Thymus (tissue), 14 donors: ENCODE measurements around the gene TSKS. TPM values are rescaled to one million over a fixed set of nuclear protein-coding genes. Genes with fewer than 3 reads are reported as not detected.

Experiments
- DNase-seq, 9 donors: peaks; one replicate each; pipeline ENCODE4 v3.0.0-alpha.2; 2013; ENCODE audit warnings: low spot score in 9 of 9, low read depth in 6 of 9, missing footprints in 1 of 9
- H3K27ac ChIP-seq, 2 donors: one replicate each; pipeline ENCODE4 v1.5.1; 2013; ENCODE audit warnings: control low read depth in 1 of 2, low read depth in 1 of 2, low read length in 1 of 2, mild to moderate bottlenecking in 1 of 2, moderate library complexity in 1 of 2
- H3K27me3 ChIP-seq, 2 donors: one replicate each; pipeline ENCODE4 v1.5.1; 2013; ENCODE audit warnings: low read length in 1 of 2; ENCODE audit not compliant: control insufficient read depth in 2 of 2, insufficient read depth in 1 of 2
- H3K36me3 ChIP-seq, 2 donors: one replicate each; pipeline ENCODE4 v1.5.1; 2013; ENCODE audit warnings: low read length in 1 of 2, mild to moderate bottlenecking in 1 of 2, moderate library complexity in 1 of 2; ENCODE audit not compliant: control insufficient read depth in 2 of 2, insufficient read depth in 2 of 2
- H3K4me1 ChIP-seq, 2 donors: one replicate each; pipeline ENCODE4 v1.5.1; 2013; ENCODE audit warnings: low read length in 2 of 2; ENCODE audit not compliant: control insufficient read depth in 2 of 2, insufficient read depth in 2 of 2
- H3K4me3 ChIP-seq, 2 donors: one replicate each; pipeline ENCODE4 v1.5.1; 2013; ENCODE audit warnings: low read length in 2 of 2, control low read depth in 1 of 2, mild to moderate bottlenecking in 1 of 2
- H3K9me3 ChIP-seq, 2 donors: one replicate each; pipeline ENCODE4 v1.5.1; 2013; ENCODE audit warnings: low read length in 1 of 2, mild to moderate bottlenecking in 1 of 2; ENCODE audit not compliant: control insufficient read depth in 2 of 2, insufficient read depth in 1 of 2
- WGBS: extraction: QIAGEN DNeasy Blood & Tissue Kit; methylation state at CpG from one replicate; pipeline ENCODE4 v1.1.7; 2013; 5-methylcytosine and 5-hydroxymethylcytosine counted together
- long read RNA-seq, 10 donors: transcript quantifications; one replicate each; lab custom pipeline, GENCODE V29; 2026
- polyA plus RNA-seq: library from polyadenylated mRNA; stranded (reverse); fragments of 200-250 nt; gene quantifications from one replicate; pipeline ENCODE4 v1.2.3, GENCODE V29; 2013
- total RNA-seq: library from RNA; stranded (reverse); fragments of 120-200 nt; gene quantifications from one replicate; pipeline ENCODE4 v1.2.4, GENCODE V29; 2013
- donor health status: healthy.

TSKS gene, protein sequence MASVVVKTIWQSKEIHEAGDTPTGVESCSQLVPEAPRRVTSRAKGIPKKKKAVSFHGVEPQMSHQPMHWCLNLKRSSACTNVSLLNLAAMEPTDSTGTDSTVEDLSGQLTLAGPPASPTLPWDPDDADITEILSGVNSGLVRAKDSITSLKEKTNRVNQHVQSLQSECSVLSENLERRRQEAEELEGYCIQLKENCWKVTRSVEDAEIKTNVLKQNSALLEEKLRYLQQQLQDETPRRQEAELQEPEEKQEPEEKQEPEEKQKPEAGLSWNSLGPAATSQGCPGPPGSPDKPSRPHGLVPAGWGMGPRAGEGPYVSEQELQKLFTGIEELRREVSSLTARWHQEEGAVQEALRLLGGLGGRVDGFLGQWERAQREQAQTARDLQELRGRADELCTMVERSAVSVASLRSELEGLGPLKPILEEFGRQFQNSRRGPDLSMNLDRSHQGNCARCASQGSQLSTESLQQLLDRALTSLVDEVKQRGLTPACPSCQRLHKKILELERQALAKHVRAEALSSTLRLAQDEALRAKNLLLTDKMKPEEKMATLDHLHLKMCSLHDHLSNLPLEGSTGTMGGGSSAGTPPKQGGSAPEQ
- total RNA-seq (2.6 TPM), polyA plus RNA-seq (2.4 TPM)
- long read RNA-seq, donor 1, result 0 reads
- long read RNA-seq, donor 2, partial matches to known transcripts, result 39 of 42 reads
- long read RNA-seq, donor 2, other reads (novel, unspliced or antisense), result 0 of 42 reads
- long read RNA-seq, donor 3, result 0 reads
- long read RNA-seq, donor 4, result 0 reads
- long read RNA-seq, donor 5, result 0 reads
- long read RNA-seq, donor 6, partial matches to known transcripts, result 0 of 1 reads
- long read RNA-seq, donor 6, other reads (novel, unspliced or antisense), result 0 of 1 reads
- long read RNA-seq, donor 7, partial matches to known transcripts, result 25 of 25 reads
- long read RNA-seq, donor 7, other reads (novel, unspliced or antisense), result 0 of 25 reads
- long read RNA-seq, donor 8, result 0 reads
- long read RNA-seq, donor 9, partial matches to known transcripts, result 0 of 1 reads
- long read RNA-seq, donor 9, other reads (novel, unspliced or antisense), result 0 of 1 reads
- long read RNA-seq, donor 10, result 0 reads

DNA sequence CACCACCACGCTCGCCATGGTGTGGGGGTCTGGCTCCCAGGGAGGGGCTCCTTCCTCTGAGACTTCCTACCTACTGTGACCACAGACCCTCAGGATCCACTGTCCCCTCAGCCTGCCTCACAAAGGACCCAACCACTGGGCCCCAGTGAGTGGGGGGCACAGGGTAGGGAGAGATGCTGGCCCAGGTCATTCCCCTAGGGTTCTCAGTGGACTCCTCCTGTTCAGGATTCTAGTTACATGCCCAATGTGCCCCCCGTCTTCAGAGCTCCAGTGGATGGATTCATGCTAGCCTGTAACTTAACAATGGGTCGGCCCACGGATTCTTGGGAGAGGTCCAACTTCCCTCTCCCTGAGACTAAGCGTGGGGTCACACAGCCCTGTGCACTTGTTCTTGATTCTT is at the start of gene TSKS:
Gene TSKS, minus strand, starts transcription at position 77 of the 400 bp plus-strand sequence. Its CDS starts 59 bp downstream, at position 18.
- Histone ChIP-seq H3K27ac (peak within 1 kb of the TSS; percentile 70 to 88), H3K4me3 (no peak within 1 kb of the TSS), H3K4me1 (peaks cover 15 to 35% of the 10 kb centered on the region in 2 donors)

DNA sequence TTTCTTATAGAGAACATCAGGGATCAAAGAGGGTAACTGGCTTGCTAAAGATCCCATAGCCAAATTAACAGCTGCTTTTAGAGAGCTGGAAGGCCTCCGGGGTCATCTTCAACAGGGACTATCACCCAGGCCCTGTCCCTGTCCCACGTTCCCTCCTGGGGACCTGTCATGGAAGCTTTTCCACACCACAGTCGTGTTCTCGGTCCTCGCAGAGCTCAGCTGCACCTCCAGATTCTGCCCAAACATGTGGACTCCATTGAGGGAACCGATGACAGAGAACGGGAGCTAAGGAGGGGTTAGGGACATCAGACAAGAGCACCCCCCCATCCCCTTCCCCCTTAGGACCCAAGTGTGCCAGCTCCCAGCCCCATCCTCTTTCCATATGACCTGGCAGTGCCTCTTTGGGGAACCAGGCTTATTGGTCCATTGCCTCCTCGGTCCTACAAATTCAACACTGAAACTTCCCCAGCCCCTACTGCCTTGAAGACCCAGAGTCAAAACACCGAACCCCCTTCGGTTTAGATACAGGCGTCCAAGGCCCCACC is 49.4 kb upstream of the TSKS start:
- Histone ChIP-seq H3K4me3 (peak overlapping the region; percentile 77 to 88), H3K9me3 (no peaks in the 10 kb centered on the region), H3K4me1 (peaks cover 10 to 45% of the 10 kb centered on the region in 2 donors), H3K36me3 (peaks cover 3 to 4% of the 10 kb centered on the region in 2 donors), H3K27ac (peak overlapping the region; percentile 86 to 96), H3K27me3 (peaks cover 0 to 8% of the 10 kb centered on the region in 2 donors)
- DNase-seq, result no peak
- WGBS, result 54% methylated on average over 11 of the region's 11 CpGs

More for the DNA sequence above, at the start of gene TSKS:
- DNase-seq, result no peak
- Histone ChIP-seq H3K9me3 (no peaks in the 10 kb centered on the region), H3K27me3 (no peaks in the 10 kb centered on the region), H3K36me3 (no peaks in the 10 kb centered on the region)
- 98% methylated on average over 6 of the region's 6 CpGs for WGBS

DNA sequence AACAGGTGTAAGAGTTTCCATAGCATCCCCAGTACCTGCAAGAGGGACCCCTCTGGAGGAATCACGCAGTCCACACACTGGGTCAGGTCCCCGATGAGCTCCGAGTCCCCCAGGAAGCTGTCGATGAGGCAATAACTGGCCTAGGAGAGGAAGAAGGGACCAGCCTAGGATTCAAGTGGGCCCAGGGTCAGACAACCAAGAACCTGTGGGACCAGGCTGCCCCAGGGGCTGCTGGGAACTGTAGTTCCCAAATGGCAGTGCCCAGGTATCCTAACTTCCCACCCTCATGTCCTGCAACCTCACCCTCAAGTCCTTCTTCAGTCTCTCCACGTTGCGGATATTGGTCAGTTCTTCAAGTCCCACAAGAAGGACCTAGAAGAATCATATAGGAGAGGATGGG is 48.2 kb upstream of the TSKS start:
- peaks cover 0 to 8% of the 10 kb centered on the region in 2 donors for H3K27me3 ChIP-seq
- peaks cover 6 to 10% of the 10 kb centered on the region in 2 donors for H3K36me3 ChIP-seq
- no peaks in the 10 kb centered on the region for H3K9me3 ChIP-seq
- H3K27ac ChIP-seq, result no peak overlapping the region
- over 99% methylated on average over 6 of the region's 6 CpGs for WGBS
- peaks cover 6 to 40% of the 10 kb centered on the region in 2 donors for H3K4me1 ChIP-seq
- no peak for DNase-seq
- H3K4me3 ChIP-seq, result no peak overlapping the region

DNA sequence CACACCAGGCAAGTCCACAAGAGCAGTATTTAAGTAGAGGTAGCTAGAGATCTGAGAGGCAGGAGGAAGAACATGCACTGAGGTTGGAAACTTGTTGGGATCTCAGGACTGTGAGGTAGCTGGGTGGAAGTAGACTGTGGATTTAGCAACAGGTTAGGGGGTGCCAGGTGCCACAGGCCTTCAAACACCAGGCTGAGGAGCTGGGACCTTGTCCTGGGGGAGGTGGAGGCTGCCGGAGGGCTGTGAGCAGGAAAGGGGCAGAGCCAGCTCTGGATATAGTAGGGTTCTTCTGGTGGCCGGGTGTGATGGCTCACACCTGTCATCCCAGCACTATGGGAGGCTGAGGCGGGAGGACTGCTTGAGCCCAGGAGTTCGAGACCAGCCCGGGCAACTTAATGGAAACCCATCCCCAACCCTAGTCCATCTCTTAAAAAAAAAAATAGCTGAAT is 46.9 kb upstream of the TSKS start:
- Histone ChIP-seq H3K9me3 (no peaks in the 10 kb centered on the region), H3K36me3 (peaks cover 11 to 19% of the 10 kb centered on the region in 2 donors), H3K27ac (no peak overlapping the region), H3K4me3 (no peak overlapping the region), H3K4me1 (peaks cover 6 to 39% of the 10 kb centered on the region in 2 donors), H3K27me3 (peaks cover 0 to 8% of the 10 kb centered on the region in 2 donors)
- no peak for DNase-seq
- 98% methylated on average over 5 of the region's 5 CpGs for WGBS

DNA sequence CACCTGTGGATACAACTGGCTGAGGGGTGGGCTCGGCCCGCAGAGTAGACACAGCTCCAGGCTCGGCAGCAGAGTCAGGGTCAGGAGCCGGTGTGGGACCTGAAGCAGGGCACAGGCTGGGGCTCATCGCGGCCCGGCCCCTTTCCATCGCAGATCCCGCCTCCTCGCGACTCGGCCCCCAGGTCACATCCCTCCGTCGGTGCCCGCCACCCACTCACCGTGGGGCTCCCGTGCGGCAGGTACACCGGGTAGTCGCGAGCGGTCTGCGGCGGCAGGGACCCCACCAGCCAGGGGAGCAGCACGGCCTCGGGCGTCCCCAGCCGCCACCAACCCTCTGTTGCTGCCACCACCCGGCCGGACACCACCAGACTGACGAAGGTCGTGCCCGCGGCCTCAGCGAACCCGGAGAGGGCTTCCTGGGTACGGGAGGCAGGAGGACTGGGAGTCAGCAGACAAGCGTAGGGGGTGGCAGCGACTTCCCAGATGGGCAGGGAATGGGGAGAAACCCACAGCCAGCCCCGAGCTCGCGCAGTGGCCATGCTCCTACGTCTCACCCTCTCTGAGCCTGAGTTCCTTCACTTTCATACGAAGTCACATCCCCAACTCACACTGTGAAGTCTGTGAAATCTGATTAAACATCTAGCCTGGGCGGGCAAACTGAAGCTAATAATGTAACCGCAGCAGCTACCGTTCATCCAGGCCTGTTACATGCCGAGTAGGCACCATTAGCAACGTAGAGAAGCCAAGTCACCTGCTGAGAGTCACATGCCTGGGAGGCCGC is 46.2 kb upstream of the TSKS start:
- no peak for DNase-seq
- H3K9me3 ChIP-seq, result no peaks in the 10 kb centered on the region
- peaks cover 6 to 39% of the 10 kb centered on the region in 2 donors for H3K4me1 ChIP-seq
- H3K27me3 ChIP-seq, result peaks cover 0 to 8% of the 10 kb centered on the region in 2 donors
- peaks cover 11 to 19% of the 10 kb centered on the region in 2 donors for H3K36me3 ChIP-seq
- H3K27ac ChIP-seq, result no peak overlapping the region
- peak overlapping the region; percentile 49 to 53 for H3K4me3 ChIP-seq
- WGBS, result 22% methylated on average over 50 of the region's 50 CpGs

DNA sequence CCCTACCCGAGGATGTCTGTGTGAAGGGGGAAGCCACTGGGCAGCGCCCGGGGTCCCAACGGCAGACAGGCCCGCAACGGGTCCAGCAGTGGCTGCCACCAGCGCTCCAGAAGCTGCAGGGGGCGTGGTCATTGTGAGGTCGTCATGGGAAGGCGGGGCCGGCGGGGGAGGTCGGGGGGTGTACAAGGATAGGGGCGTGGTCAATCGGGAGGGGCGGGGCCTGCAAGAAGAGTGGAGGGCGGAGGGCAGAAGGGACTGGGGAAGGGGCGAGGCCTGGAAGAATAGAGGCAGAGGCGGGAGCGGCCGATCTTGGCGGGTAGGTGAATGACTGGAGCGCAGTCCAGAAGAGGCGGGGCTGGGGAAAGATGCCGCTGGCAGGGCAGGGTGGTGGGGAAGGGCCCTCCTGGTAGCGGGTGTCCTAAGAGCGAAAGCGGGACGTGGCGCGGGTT is 45.6 kb upstream of the TSKS start:
- no peak overlapping the region for H3K27ac ChIP-seq
- H3K36me3 ChIP-seq, result peaks cover 15 to 20% of the 10 kb centered on the region in 2 donors
- 21% methylated on average over 31 of the region's 31 CpGs for WGBS
- peak in 7 of 9 donors; percentile 57 to 78 (median 70) for DNase-seq
- H3K4me3 ChIP-seq, result peak overlapping the region; percentile 49 to 53
- H3K27me3 ChIP-seq, result peaks cover 0 to 8% of the 10 kb centered on the region in 2 donors
- peaks cover 6 to 39% of the 10 kb centered on the region in 2 donors for H3K4me1 ChIP-seq
- no peaks in the 10 kb centered on the region for H3K9me3 ChIP-seq

DNA sequence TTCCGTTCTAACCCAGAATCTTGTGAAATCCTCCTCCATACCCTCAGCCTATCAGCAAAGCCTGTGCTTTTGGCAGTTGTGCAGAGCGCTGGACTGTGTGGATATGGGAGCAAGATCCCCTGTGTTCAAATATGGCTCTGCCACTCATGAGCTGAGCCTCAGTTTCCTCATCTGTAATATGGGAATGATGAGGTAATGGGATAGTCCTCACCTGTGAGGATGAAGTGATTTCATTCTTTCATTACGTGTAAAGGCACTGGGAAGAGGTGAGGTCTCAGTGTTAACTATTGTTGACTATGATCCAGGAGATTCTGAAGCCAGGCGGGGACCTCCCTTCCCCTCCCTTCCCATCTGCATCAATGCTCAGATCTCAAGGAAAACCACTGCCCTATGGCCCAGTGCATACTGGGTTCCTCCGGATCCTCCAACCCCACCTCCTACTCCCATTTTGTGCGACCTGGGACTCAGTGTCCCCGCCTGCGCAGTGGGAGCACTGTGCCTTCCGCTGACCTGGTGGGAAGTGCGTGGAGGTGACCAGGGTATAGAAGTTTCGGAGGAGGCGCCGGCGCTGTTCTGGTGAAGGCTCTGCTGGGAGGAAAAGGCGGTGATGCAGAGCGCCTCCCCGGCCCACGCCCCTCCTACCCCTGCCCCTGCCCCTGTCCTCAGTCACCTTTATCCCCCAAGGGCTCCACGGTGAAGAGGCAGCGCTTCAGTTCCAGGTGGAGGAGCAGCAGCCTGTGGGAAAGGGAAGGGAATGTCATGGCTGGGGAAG is 45.0 kb upstream of the TSKS start:
- Histone ChIP-seq H3K27me3 (peaks cover 0 to 8% of the 10 kb centered on the region in 2 donors), H3K36me3 (peaks cover 22 to 26% of the 10 kb centered on the region in 2 donors), H3K27ac (peak overlapping the region in 1 of 2 donors; percentile 2), H3K4me1 (peaks cover 6 to 39% of the 10 kb centered on the region in 2 donors), H3K9me3 (no peaks in the 10 kb centered on the region), H3K4me3 (no peak overlapping the region)
- WGBS, result 94% methylated on average over 20 of the region's 20 CpGs
- no peak for DNase-seq
